NCI-H524 (cell line): ENCODE data around the gene RNF44.
"Not testable (repeated sequence)": the region's sequence is repeated elsewhere in the genome, so short reads cannot be mapped to it uniquely, and the experiment has no call there.

Experiments used
- DNase-seq, 2 experiments: peaks; one replicate each; lab custom pipeline; 2025; lab: John Stamatoyannopoulos, UW

RNF44 gene

GRCh38 chr5:176519810-176520720 is 17.1 kb downstream of the RNF44 start:
- DNase-seq: no peak

- no peak for DNase-seq
Measured at GRCh38 chr5:176517053-176517661, 20.0 kb downstream of the RNF44 start.

GRCh38 chr5:176515396-176515795 is 21.8 kb downstream of the RNF44 start:
- DNase-seq: no peak

- DNase-seq: no peak
Measured at GRCh38 chr5:176514244-176514950, 22.8 kb downstream of the RNF44 start.

GRCh38 chr5:176513788-176514187 is 23.4 kb downstream of the RNF44 start:
- no peak for DNase-seq

- DNase-seq: peak in 1 of 2 experiments; percentile 6
Measured at GRCh38 chr5:176508603-176509002, 28.6 kb downstream of the RNF44 start.

GRCh38 chr5:176507911-176508310 is 29.3 kb downstream of the RNF44 start:
- DNase-seq: no peak

- no peak for DNase-seq
Measured at GRCh38 chr5:176503496-176503895, 33.7 kb downstream of the RNF44 start.

GRCh38 chr5:176501333-176501732 is 35.9 kb downstream of the RNF44 start:
- DNase-seq: no peak

- DNase-seq: no peak
Measured at GRCh38 chr5:176500511-176500910, 36.7 kb downstream of the RNF44 start.

- no peak for DNase-seq
Measured at GRCh38 chr5:176499273-176499672, 37.9 kb downstream of the RNF44 start.

GRCh38 chr5:176497852-176498251 is 39.4 kb downstream of the RNF44 start:
- no peak for DNase-seq

- no peak for DNase-seq
Measured at GRCh38 chr5:176492431-176492830, 44.8 kb downstream of the RNF44 start.

- no peak for DNase-seq
Measured at GRCh38 chr5:176491901-176492300, 45.3 kb downstream of the RNF44 start.

- DNase-seq: no peak
Measured at GRCh38 chr5:176491101-176491502, 46.1 kb downstream of the RNF44 start.

- no peak for DNase-seq
Measured at GRCh38 chr5:176490301-176490700, 46.9 kb downstream of the RNF44 start.

GRCh38 chr5:176489077-176489476 is 48.1 kb downstream of the RNF44 start:
- no peak for DNase-seq

GRCh38 chr5:176487160-176487559 is 50.0 kb downstream of the RNF44 start:
- DNase-seq: not testable (repeated sequence)

- DNase-seq: no peak
Measured at GRCh38 chr5:176486189-176486757, 50.9 kb downstream of the RNF44 start.

GRCh38 chr5:176485176-176485575 is 52.0 kb downstream of the RNF44 start:
- DNase-seq: no peak

GRCh38 chr5:176481711-176482110 is 55.5 kb downstream of the RNF44 start:
- DNase-seq: no peak
